ENCODE measurements around the gene CD9.

GRCh38 chr12:6266971-6267721, 66.9 kb downstream of the CD9 start:
- TF ChIP-seq POLR2A (IDR thresholded peaks at IDR 0.05; ENCODE audit: low read length), result no peak
- no peak for TF ChIP-seq GATA1 (IDR thresholded peaks at IDR 0.05; ENCODE audit: low read depth, low read length)

Measured in erythroblast (primary cell).